NCI-H2107 treated with DMSO at 0.1 percent for 48 hours (cell line): ENCODE measurements around the gene ANO2.
"Not testable (repeated sequence)": the region's sequence is repeated elsewhere in the genome, so short reads cannot be mapped to it uniquely, and the experiment has no call there.

Experiments used
- DNase-seq: peaks from one replicate; lab custom pipeline; 2025; ENCODE audit not compliant: unreplicated experiment; lab: John Stamatoyannopoulos, UW

Gene ANO2

GRCh38 chr12:5830111-5830510 lies 114.9 kb downstream of the ANO2 start:
- DNase-seq: no peak

DNA sequence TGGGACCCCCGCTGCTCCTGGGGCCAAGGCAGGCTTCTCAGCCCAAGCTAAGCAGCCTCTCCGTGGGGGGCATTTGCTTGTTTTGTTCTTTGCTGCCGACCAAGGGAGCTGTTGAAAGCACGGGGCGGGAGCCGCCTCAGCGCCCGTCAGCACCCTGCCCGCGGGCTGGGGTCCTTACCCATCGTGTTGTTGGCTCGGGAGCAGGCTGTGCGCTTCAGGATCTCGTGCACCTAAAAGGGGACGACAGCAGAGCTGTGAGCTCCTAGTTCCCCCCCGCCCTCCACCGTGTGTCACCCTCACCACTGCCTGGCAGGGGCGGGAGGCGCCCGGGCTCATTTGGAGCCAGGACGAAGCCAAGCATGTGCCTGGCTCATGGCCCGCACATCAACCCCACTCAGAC lies 117.5 kb downstream of the ANO2 start:
- DNase-seq: no peak

DNA sequence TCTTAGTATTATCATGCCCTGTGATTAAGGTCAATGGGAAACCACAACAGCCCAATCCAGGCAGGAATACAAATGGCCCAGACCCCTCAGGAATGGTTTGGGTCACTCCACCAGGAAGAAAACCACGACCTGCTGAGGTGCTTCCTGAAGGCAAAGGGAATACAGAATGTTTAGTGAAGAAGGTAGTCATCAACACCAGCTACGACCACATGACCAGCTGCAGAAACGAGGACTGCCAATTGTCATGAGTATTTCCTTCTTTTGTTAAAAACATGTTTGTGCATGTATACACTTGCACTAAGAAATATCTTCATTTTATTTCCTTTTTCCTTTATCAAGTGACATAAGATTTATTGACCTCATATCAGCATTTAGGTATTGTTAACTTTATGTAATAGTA lies 119.3 kb downstream of the ANO2 start:
- DNase-seq: not testable (repeated sequence)

GRCh38 chr12:5818877-5819276 lies 126.2 kb downstream of the ANO2 start:
- not testable (repeated sequence) for DNase-seq

DNA sequence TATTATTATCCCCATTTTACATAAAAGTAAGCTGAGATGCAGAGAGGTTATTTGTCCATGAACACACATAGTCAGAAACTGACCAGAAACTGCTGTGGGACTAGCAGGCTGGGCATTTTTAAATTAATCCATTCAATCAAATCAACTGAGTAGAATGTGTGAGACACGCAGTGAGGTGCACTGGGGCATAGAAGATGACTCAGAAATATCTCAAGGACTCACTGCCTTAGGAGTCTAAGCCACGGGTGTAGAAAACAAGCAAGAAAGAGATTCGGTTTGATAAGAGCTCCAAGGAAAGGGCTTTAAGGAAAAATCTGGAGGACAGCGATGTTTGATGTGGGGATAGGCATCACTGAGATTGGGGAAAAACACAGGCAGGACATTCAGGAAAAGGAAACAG lies 127.8 kb downstream of the ANO2 start:
- DNase-seq: no peak

- DNase-seq: peak; percentile 27
Measured at GRCh38 chr12:5809586-5809985, 135.5 kb downstream of the ANO2 start.

DNA sequence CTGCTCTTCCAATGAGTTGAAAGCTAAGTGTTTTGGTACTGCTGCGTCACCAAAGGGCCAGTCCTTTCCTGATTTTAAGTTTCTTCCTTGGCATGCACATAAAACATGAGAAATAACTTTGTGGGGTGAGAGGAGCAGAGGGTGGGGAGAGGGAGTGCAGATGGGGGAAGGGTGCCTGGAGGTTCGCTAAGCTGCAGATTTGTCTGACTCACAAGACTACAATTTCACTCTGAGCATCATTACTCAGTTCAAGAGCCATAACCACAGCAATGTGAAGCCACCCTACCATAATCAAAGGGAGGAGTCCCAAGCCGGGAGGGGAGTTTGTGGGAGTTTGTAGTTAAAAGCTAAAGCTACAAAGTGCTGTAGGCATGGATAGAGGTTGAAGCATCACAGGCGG lies 136.1 kb downstream of the ANO2 start:
- peak; percentile 13 for DNase-seq

DNA sequence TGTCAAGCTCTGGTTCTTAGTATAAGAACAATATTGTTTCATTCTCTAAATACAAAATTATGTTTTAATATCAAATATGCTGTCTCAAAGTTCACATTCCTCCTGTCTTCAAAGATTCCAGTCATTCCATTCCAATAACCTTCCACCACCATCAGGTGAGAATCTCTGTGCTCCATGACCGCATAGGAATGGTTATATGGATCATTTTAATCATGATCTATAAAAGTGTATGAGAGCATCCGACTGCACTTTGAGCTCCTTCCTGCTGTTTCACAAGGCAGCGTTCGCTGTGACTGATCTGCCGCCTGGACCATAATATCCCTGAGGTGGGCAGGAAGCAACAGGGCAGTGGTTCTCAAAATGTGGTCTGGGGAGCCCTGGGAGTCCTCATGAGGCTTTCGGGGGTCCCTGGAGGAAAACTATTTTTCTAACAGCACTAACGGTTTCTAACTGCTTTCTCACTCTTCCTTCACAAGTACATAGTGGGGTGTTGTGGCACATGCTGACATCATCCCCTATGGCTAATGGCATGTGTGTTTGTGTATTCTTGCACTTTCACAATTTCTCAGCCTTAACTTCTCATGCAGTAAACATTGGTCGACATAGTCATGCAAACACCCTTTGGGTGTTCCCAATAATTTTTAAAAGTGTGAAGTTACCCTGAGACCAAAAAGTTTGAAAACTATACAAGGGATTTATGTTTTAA lies 137.4 kb downstream of the ANO2 start:
- DNase-seq: no peak

- DNase-seq: no peak
Measured at GRCh38 chr12:5807090-5807414, 138.0 kb downstream of the ANO2 start.

DNA sequence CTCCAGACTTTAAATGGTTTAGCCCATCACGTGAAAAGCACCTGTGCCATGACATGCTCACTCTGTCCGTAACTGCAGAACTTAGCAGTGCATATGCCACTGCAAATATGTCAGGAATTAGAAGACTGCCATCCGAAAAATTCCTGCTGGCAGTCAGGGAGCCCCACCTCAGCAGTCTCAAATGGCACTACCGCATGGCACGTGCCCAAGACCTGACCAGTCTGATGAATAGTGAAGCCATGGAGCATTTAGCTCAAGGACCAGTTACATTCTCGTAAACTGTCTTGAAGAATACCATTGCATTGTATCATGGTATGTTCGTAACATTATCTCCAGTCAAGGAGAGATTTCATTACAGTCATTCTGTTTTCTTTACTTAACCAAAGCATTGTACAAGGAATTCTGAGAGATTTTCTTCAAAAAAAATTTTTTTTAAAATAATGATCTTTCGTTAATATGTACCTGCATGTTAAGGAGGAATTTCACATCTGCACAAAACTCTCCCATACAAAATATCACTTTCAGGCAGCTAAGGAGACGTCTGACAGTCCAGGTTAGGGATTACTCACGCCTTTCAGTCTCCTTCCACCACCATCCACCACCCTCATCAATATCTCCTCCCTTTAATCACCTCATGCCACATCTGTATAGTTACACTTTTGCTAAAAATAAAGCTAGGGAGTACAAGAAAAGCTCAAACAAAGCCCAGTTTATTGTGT lies 138.5 kb downstream of the ANO2 start:
- DNase-seq: no peak

DNA sequence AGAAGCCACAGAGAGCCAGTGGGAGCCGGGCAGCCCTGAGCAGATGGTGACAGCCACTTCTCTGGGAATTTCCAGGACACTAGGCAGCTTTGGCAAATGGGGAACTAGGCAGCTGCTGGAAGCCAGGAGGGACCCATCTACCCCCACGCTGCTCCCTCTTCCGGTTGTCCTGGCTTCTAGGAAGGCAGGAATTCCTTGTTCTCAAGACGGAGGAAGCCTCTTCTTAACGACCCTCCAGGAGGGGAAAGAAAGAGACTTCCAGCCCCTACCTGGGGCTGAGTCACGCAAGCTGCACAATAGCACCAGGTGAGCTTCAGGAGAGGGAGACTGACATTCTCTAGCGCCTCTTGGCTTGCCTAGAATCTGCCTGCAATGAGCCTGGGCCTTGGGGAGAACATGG lies 141.5 kb downstream of the ANO2 start:
- DNase-seq: no peak

DNA sequence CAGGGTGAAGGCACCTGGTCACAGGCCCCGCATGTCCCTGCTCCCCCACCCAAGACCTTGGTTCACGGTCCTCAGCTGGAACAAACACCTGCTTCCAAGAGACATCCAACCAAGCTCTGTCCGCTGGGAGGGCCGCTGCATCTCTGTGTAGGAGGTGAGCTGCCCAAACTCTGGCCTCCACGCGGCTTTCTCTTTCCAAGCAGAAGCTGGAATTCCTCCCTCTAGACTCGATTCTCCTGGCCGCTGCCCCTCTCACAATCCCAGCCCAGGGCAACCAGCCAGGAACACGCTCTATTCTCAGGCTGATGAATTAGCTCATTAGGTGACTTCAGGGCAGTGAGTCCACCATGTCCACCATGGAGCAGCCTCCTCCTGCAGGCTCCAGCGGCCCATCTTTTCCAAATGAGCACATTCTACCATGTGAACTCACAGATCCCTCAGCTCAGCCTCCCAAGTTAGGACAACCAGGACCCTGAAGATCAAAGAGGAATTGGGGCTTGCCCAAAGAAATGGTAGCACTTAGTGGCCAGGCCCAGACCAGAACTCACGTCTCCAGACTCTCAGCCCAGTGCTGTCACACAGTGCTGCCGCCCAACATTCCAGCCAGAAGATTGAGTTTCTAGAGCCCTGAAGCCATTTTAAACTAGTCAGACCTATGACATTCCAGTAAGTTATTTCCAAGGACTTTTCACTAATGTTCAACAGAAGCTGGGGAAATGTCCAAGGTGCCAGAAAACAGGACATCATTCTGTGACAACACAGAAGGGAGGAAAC lies 146.6 kb downstream of the ANO2 start:
- no peak for DNase-seq

DNA sequence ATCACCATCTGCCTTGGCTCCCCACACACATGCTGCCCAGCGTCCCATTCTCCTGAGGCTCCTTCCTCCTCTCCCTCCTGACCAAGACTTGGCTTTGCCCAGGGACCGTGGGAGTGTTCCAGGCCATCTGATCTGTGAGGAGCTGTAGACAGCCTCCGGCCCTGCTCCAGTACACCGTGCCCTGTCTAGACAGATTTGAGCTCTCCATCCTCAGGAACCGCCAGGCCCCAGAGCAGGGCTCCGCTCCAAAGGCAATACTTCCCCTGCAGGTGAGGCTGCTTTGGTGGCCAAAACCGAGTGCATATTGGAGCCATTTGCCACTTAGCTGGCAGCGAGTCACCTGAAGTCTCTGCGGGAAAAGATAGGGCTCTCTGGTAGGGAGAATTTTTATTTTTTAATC lies 147.4 kb downstream of the ANO2 start:
- DNase-seq: no peak

DNA sequence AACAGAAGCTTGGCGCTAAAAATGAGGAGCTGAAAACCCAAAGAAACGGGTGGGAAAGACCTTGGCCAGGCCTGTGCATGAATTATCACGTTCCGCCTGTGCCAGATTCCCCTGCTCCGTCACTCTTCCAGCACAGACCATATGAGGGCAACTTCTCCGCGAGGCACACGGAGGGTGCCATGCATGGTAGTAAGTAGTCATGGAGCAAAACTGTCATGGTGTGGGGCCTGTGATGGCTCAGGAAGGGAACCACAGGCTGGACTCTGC lies 148.2 kb downstream of the ANO2 start:
- DNase-seq: no peak

- no peak for DNase-seq
Measured at GRCh38 chr12:5796171-5796958, 148.7 kb downstream of the ANO2 start.

- DNase-seq: no peak
Measured at GRCh38 chr12:5794156-5794555, 150.9 kb downstream of the ANO2 start.

DNA sequence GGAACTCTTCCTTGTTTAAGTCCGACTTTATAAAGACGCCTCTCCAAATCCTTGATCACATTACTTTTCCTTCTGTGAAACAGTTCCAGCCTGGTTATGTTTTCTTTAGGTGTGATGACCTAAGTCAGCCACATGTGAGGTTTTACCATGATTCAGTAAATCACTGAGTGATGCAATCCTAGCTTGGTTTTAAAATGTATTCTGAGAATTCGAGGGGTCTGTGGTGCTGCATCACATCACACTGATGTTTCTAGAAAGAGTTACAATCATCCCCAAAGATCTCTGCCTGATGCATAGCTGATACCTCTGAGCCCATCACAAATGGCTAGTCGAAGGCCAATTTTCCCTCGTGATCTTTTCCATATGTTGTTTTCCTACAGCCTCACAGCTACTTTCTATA lies 152.7 kb downstream of the ANO2 start:
- DNase-seq: no peak

GRCh38 chr12:5789469-5789968 lies 155.5 kb downstream of the ANO2 start:
- no peak for DNase-seq

DNA sequence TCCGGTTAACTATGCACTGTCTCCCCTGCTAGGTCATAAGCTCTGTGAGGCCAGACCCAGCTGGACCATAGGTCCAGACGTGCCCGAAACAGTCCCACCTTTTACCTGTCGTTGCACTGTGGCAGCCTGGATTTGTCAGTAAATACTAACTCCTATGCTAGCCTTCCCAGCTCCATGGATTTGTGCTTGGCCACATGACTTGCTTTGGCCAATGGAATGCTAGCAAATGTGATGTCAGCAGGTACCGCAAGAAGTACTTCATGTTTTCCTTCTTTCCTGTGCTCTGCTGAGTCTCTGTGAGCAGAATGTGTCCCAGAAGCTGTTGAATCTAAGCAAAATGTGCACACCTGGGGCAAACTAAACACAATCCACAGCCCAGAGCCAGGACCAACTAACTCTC lies 157.2 kb downstream of the ANO2 start:
- DNase-seq: no peak

- DNase-seq: no peak
Measured at GRCh38 chr12:5785601-5786000, 159.5 kb downstream of the ANO2 start.

DNA sequence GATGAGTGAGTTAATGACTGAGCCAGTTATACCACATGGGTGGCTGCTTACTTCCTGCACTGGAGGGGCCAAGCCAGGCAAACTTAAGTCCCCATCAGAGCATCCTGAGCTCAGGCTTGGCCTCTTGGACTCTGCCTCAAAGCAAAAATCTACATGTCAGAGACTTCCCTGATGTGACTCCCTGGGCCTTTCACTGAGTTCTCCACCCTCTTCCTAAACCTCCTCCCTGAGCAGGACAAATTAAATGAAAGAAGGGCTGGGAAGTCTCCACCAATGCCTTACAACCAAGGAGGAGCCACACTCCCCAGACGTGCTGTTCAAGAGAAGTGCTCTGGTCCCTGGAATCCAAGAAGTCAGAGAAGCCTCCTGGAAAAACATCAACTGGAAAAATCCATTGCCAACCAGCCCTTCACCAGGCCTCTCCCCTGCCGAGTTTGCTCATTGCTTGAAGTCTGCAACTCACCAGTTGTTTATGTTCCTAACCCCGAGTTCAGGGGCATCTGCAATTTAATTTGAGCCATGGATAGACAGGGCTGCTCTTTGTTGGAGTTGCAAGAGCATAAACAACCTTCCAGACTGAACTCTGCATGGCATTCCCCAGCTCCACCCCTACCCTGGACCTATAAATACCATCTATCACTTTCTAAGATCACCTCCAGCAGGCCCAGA lies 160.5 kb downstream of the ANO2 start:
- no peak for DNase-seq
